Measurements from ENCODE around the gene DRC1. TPM values are rescaled to one million over a fixed set of nuclear protein-coding genes. Genes with fewer than 3 reads are reported as not detected.

DRC1 gene
- total and polyA plus RNA-seq, 8 donors = 0.92 to 7.9 (median 4.5) TPM; not detected in 1

- intact Hi-C loops (cut with DNase I) = no loop called here
- H3K27me3 ChIP-seq = no peaks in the 10 kb centered on the region
- H3K4me3 ChIP-seq = no peak overlapping the region
- ATAC-seq (peak; percentile 8), DNase-seq (no peak)
- H3K27ac ChIP-seq = peak overlapping the region in 1 of 2 donors; percentile 46
- peaks cover 0 to 21% of the 10 kb centered on the region in 2 donors for H3K4me1 ChIP-seq
- H3K36me3 ChIP-seq = no peaks in the 10 kb centered on the region
- TF ChIP-seq CTCF (IDR thresholded peaks at IDR 0.05) = no peak
- H3K9me3 ChIP-seq = no peaks in the 10 kb centered on the region
These were observed 53.4 kb downstream of the DRC1 start for GRCh38 chr2:26455037-26455669.

GRCh38 chr2:26455670-26456439 is 54.1 kb downstream of the DRC1 start:
- Histone ChIP-seq H3K4me3 (no peak overlapping the region), H3K27ac (peak overlapping the region in 1 of 2 donors; percentile 46), H3K36me3 (no peaks in the 10 kb centered on the region), H3K27me3 (no peaks in the 10 kb centered on the region), H3K4me1 (peaks cover 0 to 21% of the 10 kb centered on the region in 2 donors), H3K9me3 (no peaks in the 10 kb centered on the region)
- intact Hi-C loops (cut with DNase I) = no loop called here
- DNase-seq (peak in 2 of 4 donors; percentile 70 to 80), ATAC-seq (peak; percentile 55)
- no peak for TF ChIP-seq CTCF (IDR thresholded peaks at IDR 0.05)

- Histone ChIP-seq H3K36me3 (no peaks in the 10 kb centered on the region), H3K27me3 (no peaks in the 10 kb centered on the region), H3K4me1 (peaks cover 0 to 21% of the 10 kb centered on the region in 2 donors), H3K9me3 (no peaks in the 10 kb centered on the region), H3K4me3 (no peak overlapping the region), H3K27ac (peak overlapping the region in 1 of 2 donors; percentile 46)
- DNase-seq (no peak), ATAC-seq (no peak)
- intact Hi-C loops (cut with DNase I) = no loop called here
- no peak for TF ChIP-seq CTCF (IDR thresholded peaks at IDR 0.05)
These were observed 54.9 kb downstream of the DRC1 start for GRCh38 chr2:26456440-26457250.

GRCh38 chr2:26457251-26457666 is 55.5 kb downstream of the DRC1 start:
- H3K9me3 ChIP-seq = no peaks in the 10 kb centered on the region
- H3K36me3 ChIP-seq = no peaks in the 10 kb centered on the region
- no peaks in the 10 kb centered on the region for H3K27me3 ChIP-seq
- TF ChIP-seq CTCF (IDR thresholded peaks at IDR 0.05) = no peak
- no peak overlapping the region for H3K4me3 ChIP-seq
- intact Hi-C loops (cut with DNase I) = no loop called here
- no peak overlapping the region for H3K27ac ChIP-seq
- H3K4me1 ChIP-seq = peaks cover 0 to 21% of the 10 kb centered on the region in 2 donors
- ATAC-seq = no peak
- DNase-seq = no peak

Data from left lung (tissue), 10 donors.